ENCODE data around the gene TMEM208.
A peak's percentile ranks its signal among the peaks of the same experiment; 100 is the strongest.

Gene TMEM208

DNA sequence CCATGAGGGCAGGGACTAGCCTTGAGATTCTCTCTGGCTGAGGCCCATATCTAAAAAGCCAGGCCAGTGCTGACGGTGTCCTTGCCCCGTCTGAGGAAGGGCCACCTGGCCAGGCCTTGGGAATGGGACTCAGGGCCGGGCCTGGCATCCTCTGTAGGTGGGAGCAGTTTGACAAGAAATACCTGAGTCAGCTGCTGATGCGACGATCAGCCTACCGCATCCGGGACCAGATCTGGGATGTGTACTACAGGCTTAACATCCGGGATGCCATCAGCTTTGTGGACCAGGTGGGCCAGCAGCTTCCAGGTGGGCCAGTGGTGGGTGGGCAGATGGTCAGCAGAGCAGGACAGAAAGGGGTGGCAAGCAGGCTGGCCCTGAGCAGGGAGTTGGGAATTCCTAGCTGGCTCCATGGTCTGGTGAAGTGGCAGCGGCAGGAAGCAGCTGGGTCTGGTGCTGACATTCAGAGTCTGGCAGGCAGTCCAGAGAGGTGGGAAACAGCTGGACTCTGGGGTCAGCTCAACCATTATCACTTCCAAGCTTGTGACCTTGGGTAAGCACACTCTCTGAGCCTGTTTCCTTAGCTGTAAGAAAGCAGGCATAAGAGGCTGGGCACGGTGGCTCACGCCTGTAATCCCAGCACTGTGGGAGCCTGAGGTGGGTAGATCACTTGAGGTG is 31.4 kb downstream of the TMEM208 start:
- no peaks in the 10 kb centered on the region for H3K36me3 Mint-ChIP-seq (ENCODE audit: insufficient read depth)
- DNase-seq (ENCODE audit: low spot score in 2 of 2), result no peak
- no peaks in the 10 kb centered on the region for H3K4me1 Mint-ChIP-seq
- H3K9me3 Mint-ChIP-seq, result no peaks in the 10 kb centered on the region
- ATAC-seq (replicated peaks; ENCODE audit: extremely low read depth, poor library complexity, severe bottlenecking), result no peak
- peaks cover 45% of the 10 kb centered on the region for H3K27me3 Mint-ChIP-seq
- H3K27ac Mint-ChIP-seq (ENCODE audit: low read depth), result no peak overlapping the region
- no peak overlapping the region for H3K4me3 Mint-ChIP-seq

DNA sequence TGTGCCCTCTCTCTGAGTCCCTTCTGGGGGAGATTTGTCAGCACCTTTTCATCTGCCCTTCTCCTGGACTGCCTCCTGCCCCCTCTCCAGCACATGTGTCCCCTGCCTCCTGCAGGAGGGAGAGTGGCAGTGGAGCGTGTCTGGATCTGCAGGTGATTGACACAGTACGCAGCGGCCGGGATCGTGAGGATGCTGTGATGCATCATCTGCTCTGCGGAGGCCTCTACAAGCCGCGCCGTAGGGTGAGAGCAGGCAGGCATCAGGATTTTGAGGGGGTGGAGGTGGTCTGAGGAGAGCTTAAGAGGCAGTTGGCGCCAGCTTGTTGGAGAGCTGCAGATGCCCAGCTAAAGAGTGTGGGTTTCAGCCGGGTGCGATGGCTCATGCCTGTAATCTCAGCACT is 32.8 kb downstream of the TMEM208 start:
- DNase-seq (ENCODE audit: low spot score in 2 of 2) (no peak), ATAC-seq (replicated peaks; ENCODE audit: extremely low read depth, poor library complexity, severe bottlenecking) (no peak)
- Mint-ChIP-seq H3K36me3 (ENCODE audit: insufficient read depth) (peaks cover 1% of the 10 kb centered on the region), H3K4me3 (no peak overlapping the region), H3K9me3 (no peaks in the 10 kb centered on the region), H3K4me1 (no peaks in the 10 kb centered on the region), H3K27me3 (peaks cover 54% of the 10 kb centered on the region), H3K27ac (ENCODE audit: low read depth) (no peak overlapping the region)

- H3K27me3 Mint-ChIP-seq, result peaks cover 54% of the 10 kb centered on the region
- no peak overlapping the region for H3K27ac Mint-ChIP-seq (ENCODE audit: low read depth)
- peaks cover 1% of the 10 kb centered on the region for H3K36me3 Mint-ChIP-seq (ENCODE audit: insufficient read depth)
- H3K9me3 Mint-ChIP-seq, result no peaks in the 10 kb centered on the region
- no peaks in the 10 kb centered on the region for H3K4me1 Mint-ChIP-seq
- ATAC-seq (replicated peaks; ENCODE audit: extremely low read depth, poor library complexity, severe bottlenecking) (no peak), DNase-seq (ENCODE audit: low spot score in 2 of 2) (no peak)
- no peak overlapping the region for H3K4me3 Mint-ChIP-seq
Observed at GRCh38 chr16:67260426-67261063, 33.6 kb downstream of the TMEM208 start.

DNA sequence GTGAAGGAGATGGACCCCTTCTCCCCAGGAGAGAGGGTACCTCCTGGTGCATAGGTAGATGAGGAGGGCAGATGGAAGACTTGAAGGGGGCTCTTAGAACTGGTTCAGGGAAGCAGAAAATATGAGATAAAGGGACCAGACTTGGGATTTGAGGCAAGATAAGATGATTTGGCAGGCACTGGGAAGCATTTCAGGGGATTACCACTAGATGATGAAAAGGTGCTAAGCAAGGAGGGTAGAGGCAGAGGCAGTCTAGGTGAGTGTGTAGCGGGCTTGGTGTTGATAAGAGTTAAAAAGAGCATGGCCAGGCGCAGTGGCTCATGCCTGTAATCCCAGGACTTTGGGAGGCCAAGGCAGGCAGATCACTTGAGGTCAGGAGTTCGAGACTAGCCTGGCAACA is 36.3 kb downstream of the TMEM208 start:
- Mint-ChIP-seq H3K9me3 (no peaks in the 10 kb centered on the region), H3K4me1 (no peaks in the 10 kb centered on the region), H3K27me3 (peaks cover 31% of the 10 kb centered on the region), H3K27ac (ENCODE audit: low read depth) (no peak overlapping the region), H3K36me3 (ENCODE audit: insufficient read depth) (peaks cover 1% of the 10 kb centered on the region), H3K4me3 (no peak overlapping the region)
- ATAC-seq (replicated peaks; ENCODE audit: extremely low read depth, poor library complexity, severe bottlenecking), result no peak
- DNase-seq (ENCODE audit: low spot score in 2 of 2), result no peak

- H3K36me3 Mint-ChIP-seq (ENCODE audit: insufficient read depth), result peaks cover 1% of the 10 kb centered on the region
- ATAC-seq (replicated peaks; ENCODE audit: extremely low read depth, poor library complexity, severe bottlenecking) (no peak), DNase-seq (ENCODE audit: low spot score in 2 of 2) (no peak)
- no peaks in the 10 kb centered on the region for H3K4me1 Mint-ChIP-seq
- no peaks in the 10 kb centered on the region for H3K9me3 Mint-ChIP-seq
- H3K27me3 Mint-ChIP-seq, result peaks cover 30% of the 10 kb centered on the region
- H3K4me3 Mint-ChIP-seq, result no peak overlapping the region
- H3K27ac Mint-ChIP-seq (ENCODE audit: low read depth), result no peak overlapping the region
Observed at GRCh38 chr16:67264277-67264676, 37.3 kb downstream of the TMEM208 start.

GRCh38 chr16:67264866-67265265 is 37.9 kb downstream of the TMEM208 start:
- no peak overlapping the region for H3K27ac Mint-ChIP-seq (ENCODE audit: low read depth)
- no peak for DNase-seq (ENCODE audit: low spot score in 2 of 2)
- ATAC-seq (replicated peaks; ENCODE audit: extremely low read depth, poor library complexity, severe bottlenecking), result no peak

DNA sequence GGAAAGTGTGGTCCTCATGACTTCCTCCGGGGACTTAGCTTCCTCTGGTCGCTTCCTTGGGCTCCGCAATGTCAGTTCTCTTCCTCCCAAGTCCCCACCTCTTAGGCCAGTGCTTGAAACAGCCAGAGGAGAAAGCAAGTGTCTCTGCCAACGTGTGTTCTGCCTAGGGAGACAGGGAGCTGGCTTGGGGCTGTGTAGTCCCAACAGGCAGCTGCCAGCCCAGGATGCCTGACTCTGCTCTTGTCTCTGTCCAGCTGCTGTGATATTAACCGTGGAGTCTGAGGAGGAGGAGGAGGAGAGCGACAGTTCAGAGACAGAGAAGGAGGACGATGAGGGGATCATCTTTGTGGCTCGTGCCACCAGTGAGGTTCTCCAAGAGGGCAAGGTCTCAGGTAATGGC is 38.9 kb downstream of the TMEM208 start:
- Mint-ChIP-seq H3K27ac (ENCODE audit: low read depth) (no peak overlapping the region), H3K4me1 (no peaks in the 10 kb centered on the region), H3K9me3 (no peaks in the 10 kb centered on the region), H3K27me3 (peaks cover 30% of the 10 kb centered on the region), H3K36me3 (ENCODE audit: insufficient read depth) (peaks cover 1% of the 10 kb centered on the region), H3K4me3 (no peak overlapping the region)
- ATAC-seq (replicated peaks; ENCODE audit: extremely low read depth, poor library complexity, severe bottlenecking) (no peak), DNase-seq (ENCODE audit: low spot score in 2 of 2) (no peak)

More at GRCh38 chr16:67264866-67265265, 37.9 kb downstream of the TMEM208 start:
- no peaks in the 10 kb centered on the region for H3K9me3 Mint-ChIP-seq
- no peak overlapping the region for H3K4me3 Mint-ChIP-seq
- peaks cover 30% of the 10 kb centered on the region for H3K27me3 Mint-ChIP-seq
- no peaks in the 10 kb centered on the region for H3K4me1 Mint-ChIP-seq
- peaks cover 1% of the 10 kb centered on the region for H3K36me3 Mint-ChIP-seq (ENCODE audit: insufficient read depth)

GRCh38 chr16:67268136-67268579 is 41.2 kb downstream of the TMEM208 start:
- H3K36me3 Mint-ChIP-seq (ENCODE audit: insufficient read depth), result peaks cover 1% of the 10 kb centered on the region
- DNase-seq (ENCODE audit: low spot score in 2 of 2) (no peak), ATAC-seq (replicated peaks; ENCODE audit: extremely low read depth, poor library complexity, severe bottlenecking) (no peak)
- no peaks in the 10 kb centered on the region for H3K4me1 Mint-ChIP-seq
- no peak overlapping the region for H3K4me3 Mint-ChIP-seq
- H3K9me3 Mint-ChIP-seq, result no peaks in the 10 kb centered on the region
- no peak overlapping the region for H3K27ac Mint-ChIP-seq (ENCODE audit: low read depth)
- H3K27me3 Mint-ChIP-seq, result peaks cover 10% of the 10 kb centered on the region

DNA sequence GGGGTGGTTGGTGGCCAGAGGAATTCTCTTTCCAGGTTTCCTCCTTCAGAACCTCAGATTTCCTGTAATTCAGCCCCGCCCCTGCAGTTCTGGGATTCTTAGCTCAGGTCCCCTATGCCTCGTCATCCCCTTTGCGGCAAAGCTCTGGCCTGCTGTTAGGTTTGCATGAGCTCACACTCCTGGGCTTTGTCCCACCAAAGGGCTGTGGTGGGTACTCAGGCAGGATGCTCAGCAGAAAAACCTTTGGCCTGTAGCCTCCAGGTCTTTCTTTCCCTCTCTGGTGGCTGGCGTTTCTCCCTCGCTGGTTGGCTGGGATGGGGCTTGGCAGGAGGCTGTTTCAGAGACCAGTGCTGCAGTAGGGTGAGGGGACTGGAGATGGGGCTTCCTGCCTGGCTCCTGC is 42.8 kb downstream of the TMEM208 start:
- no peaks in the 10 kb centered on the region for H3K9me3 Mint-ChIP-seq
- no peaks in the 10 kb centered on the region for H3K4me1 Mint-ChIP-seq
- H3K27me3 Mint-ChIP-seq, result no peaks in the 10 kb centered on the region
- H3K27ac Mint-ChIP-seq (ENCODE audit: low read depth), result no peak overlapping the region
- no peak overlapping the region for H3K4me3 Mint-ChIP-seq
- ATAC-seq (replicated peaks; ENCODE audit: extremely low read depth, poor library complexity, severe bottlenecking) (no peak), DNase-seq (ENCODE audit: low spot score in 2 of 2) (no peak)
- peaks cover 2% of the 10 kb centered on the region for H3K36me3 Mint-ChIP-seq (ENCODE audit: insufficient read depth)

GRCh38 chr16:67270931-67271338 is 44.0 kb downstream of the TMEM208 start:
- Mint-ChIP-seq H3K4me3 (no peak overlapping the region), H3K4me1 (no peaks in the 10 kb centered on the region), H3K27me3 (no peaks in the 10 kb centered on the region), H3K27ac (ENCODE audit: low read depth) (no peak overlapping the region), H3K36me3 (ENCODE audit: insufficient read depth) (peaks cover 4% of the 10 kb centered on the region), H3K9me3 (no peaks in the 10 kb centered on the region)
- DNase-seq (ENCODE audit: low spot score in 2 of 2) (no peak), ATAC-seq (replicated peaks; ENCODE audit: extremely low read depth, poor library complexity, severe bottlenecking) (no peak)

GRCh38 chr16:67271446-67271845 is 44.5 kb downstream of the TMEM208 start:
- DNase-seq (ENCODE audit: low spot score in 2 of 2) (no peak), ATAC-seq (replicated peaks; ENCODE audit: extremely low read depth, poor library complexity, severe bottlenecking) (no peak)
- no peaks in the 10 kb centered on the region for H3K9me3 Mint-ChIP-seq
- H3K27me3 Mint-ChIP-seq, result no peaks in the 10 kb centered on the region
- H3K27ac Mint-ChIP-seq (ENCODE audit: low read depth), result no peak overlapping the region
- no peaks in the 10 kb centered on the region for H3K4me1 Mint-ChIP-seq
- H3K36me3 Mint-ChIP-seq (ENCODE audit: insufficient read depth), result peaks cover 6% of the 10 kb centered on the region
- no peak overlapping the region for H3K4me3 Mint-ChIP-seq

DNA sequence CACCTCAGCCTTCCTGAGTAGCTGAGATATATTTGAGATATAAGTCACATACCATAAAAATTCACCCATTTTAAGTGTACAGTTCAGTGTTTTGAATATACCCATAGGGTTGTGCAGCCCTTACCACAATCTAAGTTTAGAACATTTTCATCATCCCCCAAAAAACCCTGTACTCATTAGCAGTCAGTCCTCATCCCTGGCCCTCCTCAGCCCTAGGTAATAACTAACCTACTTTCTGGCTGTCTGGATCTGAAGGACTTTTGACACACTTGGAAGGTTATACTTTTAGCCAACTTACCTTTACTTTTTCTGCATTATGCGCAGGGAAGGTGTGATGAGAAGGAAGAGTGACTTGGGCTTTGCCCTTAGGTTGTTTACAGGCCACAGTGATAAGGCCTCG is 48.4 kb downstream of the TMEM208 start:
- no peak overlapping the region for H3K27ac Mint-ChIP-seq (ENCODE audit: low read depth)
- DNase-seq (ENCODE audit: low spot score in 2 of 2), result no peak

DNA sequence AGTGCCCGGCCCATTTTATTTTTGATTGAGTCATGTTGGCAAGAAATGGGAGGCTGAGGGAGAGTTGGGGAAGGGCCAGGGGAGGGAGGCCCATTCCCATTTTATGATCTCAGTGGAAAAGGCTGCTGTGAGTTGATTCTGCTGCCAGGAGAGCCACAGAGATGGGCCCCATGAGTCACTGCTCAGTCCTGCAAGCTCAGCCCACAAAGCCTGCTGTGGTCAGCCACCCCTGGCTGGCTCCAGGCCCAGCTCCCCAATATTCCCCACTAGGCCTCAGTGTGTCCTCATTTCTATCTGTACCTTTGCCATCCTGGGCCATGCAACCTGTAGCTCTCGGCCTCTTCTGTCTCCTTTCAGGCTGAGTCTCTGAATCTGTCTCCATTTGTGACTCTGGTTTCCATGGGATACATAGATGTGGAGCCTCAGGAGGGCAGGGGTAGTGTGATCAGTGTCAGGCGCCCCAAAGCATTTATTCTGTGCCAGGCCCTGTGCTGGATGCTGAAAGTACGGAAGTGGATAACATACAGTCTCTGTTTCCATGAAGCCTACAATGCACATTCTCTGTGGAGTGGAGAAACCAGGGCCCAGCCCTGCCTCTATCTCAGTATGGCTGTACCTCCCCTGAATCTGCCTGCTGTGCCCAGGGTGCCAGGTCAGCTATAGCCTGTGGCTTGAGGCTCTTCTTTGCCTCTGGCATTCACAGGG is 50.5 kb downstream of the TMEM208 start:
- H3K4me1 Mint-ChIP-seq, result peaks cover 4% of the 10 kb centered on the region
- H3K27ac Mint-ChIP-seq (ENCODE audit: low read depth), result peak overlapping the region; percentile 23
- no peak for DNase-seq (ENCODE audit: low spot score in 2 of 2)
- H3K36me3 Mint-ChIP-seq (ENCODE audit: insufficient read depth), result peaks cover 13% of the 10 kb centered on the region
- H3K27me3 Mint-ChIP-seq, result no peaks in the 10 kb centered on the region
- no peaks in the 10 kb centered on the region for H3K9me3 Mint-ChIP-seq
- H3K4me3 Mint-ChIP-seq, result peak overlapping the region; percentile 81
- no peak for ATAC-seq (replicated peaks; ENCODE audit: extremely low read depth, poor library complexity, severe bottlenecking)

More for the DNA sequence above, 48.4 kb downstream of the TMEM208 start:
- H3K4me1 Mint-ChIP-seq, result peaks cover 4% of the 10 kb centered on the region
- H3K36me3 Mint-ChIP-seq (ENCODE audit: insufficient read depth), result peaks cover 13% of the 10 kb centered on the region
- no peaks in the 10 kb centered on the region for H3K27me3 Mint-ChIP-seq
- H3K9me3 Mint-ChIP-seq, result no peaks in the 10 kb centered on the region
- no peak for ATAC-seq (replicated peaks; ENCODE audit: extremely low read depth, poor library complexity, severe bottlenecking)
- no peak overlapping the region for H3K4me3 Mint-ChIP-seq

Data from central memory CD8-positive, alpha-beta T cell (primary cell).